ENCODE results near the gene ZMYND8.
A peak's percentile ranks its signal among the peaks of the same experiment; 100 is the strongest.
"Not testable (repeated sequence)": the region's sequence is repeated elsewhere in the genome, so short reads cannot be mapped to it uniquely, and the experiment has no call there.

The ZMYND8 gene

DNA sequence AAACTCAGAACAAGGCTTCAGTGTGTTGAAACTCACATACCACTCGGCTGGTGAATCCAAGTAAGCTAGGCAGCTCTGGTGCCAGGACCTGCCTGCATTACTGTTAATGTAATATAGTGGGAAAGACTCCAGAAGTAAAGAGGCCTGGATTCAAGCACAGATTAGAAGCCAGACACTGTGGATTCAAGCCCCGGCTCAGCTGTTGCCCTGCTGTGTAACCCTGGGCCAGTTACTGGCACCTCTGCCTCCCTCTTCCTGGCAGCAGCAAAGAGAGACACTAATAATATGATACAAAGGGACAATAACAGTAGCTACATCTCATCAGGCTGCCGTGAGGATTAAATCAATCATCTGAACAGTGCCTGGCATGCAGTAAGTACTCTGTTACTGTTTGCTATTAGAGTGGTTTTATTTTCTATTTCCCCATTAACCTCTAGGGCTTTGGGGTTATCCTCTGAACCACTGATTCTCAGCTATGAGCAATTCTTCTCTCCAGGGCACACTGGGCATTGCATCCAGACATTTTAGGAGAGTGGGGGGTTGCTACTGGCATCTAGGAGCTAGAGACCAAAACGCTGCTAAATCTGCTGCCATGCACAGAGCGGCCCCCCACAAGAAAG is 92.9 kb downstream of the ZMYND8 start:
- DNase-seq: no peak

DNA sequence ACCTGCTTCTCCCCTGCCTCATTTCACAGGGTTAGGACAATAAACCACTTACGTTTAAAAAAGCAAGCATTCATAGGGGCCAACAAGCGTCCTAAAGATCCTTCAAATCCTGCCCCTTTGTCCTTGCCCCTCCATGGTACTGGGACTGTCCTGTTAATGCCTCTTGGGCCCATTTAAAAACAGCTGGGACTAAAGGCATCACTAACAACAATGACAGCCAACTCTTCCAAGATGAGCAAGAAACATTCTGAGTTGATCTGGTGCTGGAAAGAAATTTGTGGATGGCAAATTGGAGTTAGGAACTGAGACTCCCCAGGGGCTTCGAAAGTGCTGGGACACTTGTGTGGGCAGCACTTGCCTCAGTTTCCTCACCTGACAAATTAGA is 93.4 kb downstream of the ZMYND8 start:
- DNase-seq: no peak

DNA sequence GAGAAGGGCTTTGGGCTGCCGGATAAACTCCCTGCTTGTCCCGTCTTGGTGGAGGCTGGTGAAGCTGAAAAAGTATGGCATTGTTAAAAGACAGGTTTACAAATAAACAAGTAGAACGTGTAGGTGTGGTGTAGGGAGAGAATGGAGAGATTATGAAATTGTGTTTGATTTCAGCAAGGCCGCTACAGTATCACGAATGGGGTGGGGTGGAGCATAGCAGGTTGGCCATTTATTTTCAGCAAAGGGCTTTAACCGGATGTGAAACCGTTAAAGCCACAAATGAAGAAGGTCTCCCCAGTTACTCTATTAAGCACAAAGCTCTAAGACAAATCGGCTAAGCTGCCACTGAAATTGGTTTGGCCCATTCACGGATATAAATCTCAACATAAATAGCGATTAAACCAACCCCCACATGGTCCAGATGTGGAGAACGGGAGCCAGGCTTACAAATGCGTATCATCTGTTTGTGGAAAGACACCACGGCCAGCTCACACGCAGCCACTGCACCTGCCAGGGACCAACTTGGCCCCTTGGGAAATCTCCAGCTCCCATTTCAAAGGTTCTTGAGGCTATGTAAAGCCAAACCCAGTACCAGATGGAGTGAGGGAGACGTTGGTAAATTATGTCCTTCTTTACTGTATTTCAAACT is 94.0 kb downstream of the ZMYND8 start:
- peak; percentile 78 to 79 for DNase-seq

DNA sequence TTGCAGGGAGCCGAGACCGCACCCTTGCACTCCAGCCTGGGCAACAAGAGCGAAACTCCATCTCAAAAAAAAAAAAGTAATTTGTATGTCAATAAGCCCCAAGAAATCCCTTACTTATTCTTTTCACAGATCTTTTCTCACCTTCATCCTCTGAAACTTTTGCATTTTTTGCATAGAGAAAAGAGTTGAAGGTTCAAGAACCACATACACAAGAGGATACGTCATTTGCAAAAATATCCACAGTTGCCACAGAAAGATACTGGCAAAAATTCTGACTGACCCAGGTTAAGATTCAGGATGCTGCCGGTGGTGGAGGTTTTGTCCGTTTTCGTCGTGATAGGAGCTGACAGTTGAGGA is 94.5 kb downstream of the ZMYND8 start:
- DNase-seq: no peak

DNA sequence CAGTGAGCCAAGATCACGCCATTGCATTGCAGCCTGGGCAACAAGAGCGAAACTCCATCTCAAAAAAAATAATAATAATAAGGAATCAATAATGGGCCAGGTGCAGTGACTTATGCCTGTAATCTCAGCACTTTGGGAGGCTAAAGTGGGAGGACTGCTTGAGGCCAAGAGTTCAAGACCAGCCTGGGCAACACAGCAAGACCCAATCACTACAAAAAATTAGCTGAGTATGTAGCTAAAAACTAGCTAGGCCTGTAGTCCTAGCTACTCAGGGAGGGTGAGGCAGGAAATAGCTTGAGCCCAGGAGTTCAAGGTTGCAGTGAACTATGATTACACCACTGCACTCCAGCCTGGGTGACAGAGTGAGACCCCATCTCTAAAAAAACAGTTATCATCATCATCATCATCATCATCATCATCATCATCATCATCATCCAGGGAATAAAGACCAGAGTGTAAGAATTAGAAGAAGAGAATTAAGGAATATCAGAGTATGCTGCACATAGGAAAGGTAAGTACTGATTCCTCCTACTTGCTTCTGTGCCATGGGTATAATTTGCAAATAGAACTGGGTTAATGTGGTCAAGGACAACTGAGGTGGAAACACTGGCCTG is 95.2 kb downstream of the ZMYND8 start:
- not testable (repeated sequence) for DNase-seq

DNA sequence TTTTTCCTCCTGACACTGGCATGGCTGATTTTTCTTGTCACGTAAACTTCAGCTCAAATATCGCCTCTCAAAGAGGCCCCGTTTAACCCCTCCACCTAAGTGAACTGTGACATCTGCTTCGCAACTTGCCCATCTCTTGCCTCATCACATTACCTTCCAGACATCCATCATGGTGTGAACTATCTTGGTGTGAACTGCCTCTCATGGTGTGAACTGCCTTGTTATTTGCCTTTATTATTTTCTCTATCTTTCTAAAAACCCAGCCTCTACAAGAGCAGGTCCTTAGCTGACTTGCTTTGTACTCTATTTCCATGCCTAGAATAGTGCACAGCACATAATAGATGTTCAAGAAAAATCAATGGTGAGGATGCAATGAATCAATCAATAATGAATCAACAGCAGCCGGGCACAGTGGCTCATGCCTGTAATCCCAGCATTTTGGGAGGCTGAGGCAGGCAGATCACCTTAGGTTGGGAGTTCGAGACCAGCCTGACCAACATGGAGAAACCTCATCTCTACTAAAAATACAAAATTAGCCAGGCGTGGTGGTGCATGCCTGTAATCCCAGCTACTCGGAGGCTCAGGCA is 95.9 kb downstream of the ZMYND8 start:
- not testable (repeated sequence) for DNase-seq

DNA sequence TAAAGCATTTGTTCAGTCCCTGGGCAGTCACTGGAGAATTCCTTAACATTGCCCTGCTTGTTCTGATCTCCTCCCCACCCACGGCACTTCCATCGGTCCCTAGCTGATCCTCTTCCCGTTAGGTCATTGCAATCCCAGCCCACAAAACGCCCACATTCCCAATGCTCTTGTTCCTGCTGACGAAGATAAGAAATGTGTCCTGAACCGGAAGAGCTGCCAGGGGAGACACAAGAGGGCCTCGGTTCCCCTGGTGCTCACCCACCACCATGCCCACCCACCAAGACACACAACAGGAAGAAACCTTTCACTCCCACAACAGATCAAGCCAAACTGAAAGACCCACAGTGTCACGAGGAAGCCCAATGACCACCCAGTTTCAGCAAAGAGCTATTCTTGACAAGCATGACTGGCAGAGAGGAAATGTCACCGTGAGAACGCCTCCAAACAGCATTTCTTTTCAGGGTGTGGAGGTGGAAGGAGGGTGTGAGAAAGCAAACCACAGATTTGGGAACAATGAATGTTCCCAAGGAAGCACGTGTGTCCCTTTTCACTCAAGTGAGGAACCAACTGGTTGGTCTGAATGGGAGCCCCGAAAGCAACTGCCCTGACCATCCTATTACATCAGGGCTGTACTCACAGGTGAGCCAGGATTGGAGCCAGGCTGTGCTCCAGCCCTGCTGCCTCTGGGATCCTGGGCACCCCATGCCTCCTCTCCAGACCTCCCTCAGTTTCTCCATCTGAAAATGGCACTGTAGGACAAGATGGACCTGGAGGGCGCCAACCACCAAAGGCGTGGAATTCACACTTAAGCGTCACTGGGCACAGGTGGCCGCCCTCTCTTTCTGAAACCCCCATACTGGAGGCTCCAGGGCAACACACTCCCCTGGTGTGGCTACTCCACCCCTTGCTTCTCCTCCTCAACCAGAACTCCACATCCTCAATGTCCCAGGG is 97.5 kb downstream of the ZMYND8 start:
- no peak for DNase-seq

DNA sequence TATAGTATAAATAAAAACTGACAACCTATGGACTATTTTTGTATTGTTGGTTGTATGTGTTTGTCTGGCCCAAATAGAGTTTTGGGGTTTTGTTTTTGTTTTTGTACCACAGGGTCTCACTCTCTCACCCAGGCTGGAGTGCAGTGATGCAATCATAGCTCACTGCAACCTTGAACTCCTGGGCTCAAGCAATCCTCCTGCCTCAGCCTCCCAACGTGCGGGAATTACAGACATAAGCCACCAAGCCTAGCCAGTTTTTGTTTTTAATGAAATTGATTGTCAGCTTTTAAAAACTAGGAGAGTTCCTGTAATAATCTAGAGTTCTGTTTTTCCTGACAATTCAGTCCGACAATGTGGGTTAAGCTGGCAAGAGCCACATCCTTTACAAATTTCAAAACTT is 98.7 kb downstream of the ZMYND8 start:
- no peak for DNase-seq

DNA sequence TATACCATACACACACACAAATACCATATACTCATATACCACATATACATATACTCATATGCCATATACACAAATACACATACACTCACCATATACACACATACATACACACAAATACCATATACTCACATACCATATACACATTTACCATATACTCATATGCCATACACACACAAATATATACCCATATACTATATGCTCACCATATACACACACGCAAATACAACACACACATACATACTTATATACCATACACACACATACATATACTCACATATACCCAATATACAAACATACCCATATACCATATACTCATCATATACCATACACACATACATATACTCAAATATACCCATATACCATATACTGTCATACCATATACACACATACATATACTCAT is 99.2 kb downstream of the ZMYND8 start:
- no peak for DNase-seq

DNA sequence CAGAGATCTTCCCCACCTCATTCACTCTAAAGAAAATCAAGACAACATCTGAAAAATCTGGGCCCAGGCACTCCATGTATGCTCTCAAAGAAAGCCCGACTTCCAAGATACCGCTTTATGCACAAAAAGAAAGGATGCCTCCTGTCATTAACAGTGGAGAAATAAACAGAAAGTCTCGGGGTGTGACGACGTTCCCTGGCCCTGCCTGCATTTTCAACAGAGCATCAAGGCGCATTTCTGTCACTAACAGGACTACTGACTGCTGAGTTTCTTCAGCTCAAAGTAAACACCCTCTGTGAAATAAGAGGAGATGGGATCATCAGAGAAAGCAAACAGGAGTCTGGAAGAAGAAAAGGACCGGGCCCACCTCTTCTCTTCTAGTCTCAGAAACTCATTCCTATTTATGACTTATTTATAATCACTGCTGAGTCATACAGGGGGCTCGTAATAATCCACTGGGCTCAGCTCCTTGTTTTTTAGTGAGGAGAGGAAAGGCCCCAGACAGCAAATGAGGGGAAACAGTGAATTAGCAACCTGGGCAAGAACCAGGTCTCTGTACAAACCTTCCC is 99.7 kb downstream of the ZMYND8 start:
- no peak for DNase-seq

DNA sequence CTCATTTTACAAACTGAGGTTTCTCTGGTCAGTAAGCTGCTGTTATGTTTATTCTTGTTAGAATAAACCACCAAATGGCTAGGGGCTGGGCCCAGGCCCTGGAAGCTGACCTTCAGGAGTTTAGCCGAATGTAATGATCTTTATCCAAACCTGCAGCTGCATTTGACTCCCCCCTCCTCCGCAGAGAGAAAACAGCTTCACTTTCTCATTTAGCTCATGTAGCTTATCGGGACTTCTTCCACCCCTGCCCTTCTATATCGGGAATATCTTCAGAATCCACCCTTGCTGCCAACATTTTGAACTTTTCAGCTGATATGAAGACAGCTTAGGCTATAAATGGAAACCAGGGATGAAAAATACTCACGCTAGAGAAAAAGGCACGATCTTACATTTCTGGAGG is 102.6 kb downstream of the ZMYND8 start:
- no peak for DNase-seq

DNA sequence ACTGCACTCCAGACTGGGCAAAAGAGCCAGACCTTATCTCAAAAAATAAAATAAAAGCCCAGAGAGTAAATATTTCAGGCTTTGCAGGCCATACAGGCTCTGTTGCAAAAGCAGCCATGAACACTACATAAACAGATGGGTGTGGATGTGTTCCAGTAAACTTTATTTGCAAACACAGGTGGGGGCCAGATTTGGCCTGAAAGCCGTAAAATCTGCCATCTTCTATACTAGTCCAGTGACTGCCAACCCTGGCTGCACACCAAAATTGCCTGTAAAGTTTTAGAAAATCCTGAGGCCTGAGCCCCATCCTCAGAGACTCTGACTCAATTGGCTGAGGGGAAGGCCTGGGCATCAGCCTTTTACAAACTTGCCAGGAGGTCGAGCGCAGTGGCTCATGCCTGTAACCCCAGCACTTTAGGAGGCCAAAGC is 103.6 kb downstream of the ZMYND8 start:
- no peak for DNase-seq

DNA sequence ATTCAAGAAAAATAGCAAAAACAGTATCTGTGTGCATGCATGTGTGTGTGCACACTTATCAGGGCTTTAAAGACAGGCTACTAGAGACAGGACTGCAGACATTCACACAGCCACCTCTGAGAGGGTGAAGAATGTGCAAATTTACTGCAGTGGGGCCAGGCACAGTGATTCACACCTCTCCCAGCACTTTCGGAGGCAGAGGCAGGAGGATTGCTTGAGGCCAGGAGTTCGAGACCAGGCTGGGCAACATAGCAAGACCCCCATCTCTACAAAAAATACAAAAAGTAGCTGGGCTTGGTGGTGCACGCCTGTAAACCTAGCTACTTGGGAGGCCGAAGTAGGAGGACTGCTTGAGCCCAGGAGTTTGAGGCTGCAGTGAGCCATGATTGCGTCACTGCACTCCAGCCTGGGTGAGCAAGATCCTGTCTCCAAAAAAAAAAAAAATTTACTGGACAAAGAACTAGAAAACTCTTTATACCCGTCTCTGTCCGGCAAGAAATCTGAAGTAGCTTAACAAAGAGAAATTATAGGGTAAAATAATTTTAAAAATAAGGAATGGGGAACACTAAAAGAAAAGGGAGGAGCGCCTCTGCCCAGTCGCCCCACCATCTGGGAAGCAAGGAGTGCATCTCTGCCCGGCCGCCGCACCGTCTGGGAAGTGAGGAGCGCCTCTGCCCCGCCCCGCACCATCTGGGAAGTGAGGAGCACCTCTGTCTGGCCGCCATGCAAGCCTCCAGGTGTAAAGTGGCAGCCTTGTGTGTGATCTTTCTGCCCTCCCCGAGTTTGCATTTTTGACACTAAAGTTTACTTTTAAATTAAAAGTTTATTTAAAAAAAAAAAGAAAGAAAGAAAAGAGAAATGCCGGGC is 105.1 kb downstream of the ZMYND8 start:
- no peak for DNase-seq

DNA sequence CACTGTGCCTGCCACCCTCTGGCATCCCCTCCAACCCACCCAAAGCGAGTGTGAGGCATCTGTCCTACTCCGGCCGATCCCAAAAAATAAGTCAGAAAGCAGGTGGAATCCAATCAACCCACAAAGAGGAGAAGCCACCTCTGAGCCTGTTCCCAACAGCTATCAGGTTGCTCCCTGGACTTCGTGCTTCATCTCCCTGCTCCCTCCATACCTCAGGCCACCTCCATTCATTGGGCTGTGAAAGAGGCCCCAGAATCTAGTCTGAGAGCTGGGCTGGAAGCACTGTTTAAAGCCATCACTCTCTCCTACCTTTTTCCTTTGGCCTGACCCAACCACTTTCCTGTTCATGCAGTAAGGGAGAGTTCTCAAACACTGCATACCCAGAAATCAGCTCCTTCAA is 106.1 kb downstream of the ZMYND8 start:
- no peak for DNase-seq

DNA sequence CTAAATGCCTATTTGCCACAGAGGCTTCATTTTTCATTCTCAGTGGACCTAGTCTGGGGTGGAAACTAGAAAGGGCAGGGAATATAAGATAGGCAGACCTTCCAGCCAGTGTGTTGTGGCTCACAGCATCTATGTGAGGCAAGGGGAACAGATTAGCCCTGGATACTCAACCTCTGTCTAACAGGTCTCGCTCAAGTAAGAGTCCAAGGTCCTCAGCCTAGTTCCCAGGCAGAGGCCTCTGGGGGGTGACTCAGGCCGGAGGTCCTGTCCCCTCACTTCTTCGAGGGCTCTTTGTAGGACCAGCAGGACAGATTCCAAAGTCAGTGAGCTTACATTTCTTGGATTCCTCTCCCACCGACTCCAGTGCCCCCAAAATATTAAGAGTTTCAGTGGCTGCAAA is 106.6 kb downstream of the ZMYND8 start:
- DNase-seq: no peak

DNA sequence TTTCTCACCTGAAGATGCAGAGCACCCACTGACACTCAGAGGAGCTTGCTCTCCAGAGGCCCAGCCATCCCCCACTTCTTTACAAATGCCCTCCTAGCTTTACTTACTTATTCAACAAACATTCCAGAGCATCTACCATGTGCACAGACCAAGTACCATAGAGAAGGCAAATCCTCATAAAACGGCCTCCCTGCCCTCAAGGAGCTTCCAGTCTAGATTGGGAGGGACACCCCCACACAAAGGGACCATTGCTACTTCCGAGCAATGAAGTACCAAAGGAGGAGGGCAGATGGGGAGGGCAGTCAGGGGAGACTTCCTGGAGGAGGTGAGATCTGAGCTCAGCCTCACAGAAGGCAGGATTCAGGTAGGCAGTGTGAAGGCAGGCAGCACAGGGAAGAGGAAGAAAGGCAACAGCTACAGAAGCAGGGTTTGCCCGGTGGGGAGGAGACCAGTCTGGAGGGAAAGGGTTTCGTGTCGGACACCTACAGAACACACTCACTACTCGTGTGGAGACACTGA is 108.0 kb downstream of the ZMYND8 start:
- DNase-seq: no peak

DNA sequence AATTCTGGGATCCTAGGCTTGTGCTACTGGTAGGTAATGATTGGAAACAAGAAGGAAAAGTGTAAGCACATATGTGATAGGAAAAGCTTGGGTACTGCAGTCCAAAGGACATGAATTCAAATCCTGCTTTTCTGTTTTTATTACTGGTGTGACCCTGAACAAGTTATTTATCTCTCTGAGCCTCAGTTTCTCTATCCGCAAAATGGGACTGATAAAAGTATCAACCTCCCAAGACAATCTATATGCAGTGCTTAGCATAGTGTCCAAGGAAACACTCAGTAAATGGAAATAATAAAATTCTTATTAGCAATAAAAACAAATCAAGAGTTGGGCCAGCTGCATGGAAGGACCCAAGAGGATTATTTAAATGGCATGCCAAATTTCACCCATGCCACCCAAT is 108.5 kb downstream of the ZMYND8 start:
- no peak for DNase-seq

DNA sequence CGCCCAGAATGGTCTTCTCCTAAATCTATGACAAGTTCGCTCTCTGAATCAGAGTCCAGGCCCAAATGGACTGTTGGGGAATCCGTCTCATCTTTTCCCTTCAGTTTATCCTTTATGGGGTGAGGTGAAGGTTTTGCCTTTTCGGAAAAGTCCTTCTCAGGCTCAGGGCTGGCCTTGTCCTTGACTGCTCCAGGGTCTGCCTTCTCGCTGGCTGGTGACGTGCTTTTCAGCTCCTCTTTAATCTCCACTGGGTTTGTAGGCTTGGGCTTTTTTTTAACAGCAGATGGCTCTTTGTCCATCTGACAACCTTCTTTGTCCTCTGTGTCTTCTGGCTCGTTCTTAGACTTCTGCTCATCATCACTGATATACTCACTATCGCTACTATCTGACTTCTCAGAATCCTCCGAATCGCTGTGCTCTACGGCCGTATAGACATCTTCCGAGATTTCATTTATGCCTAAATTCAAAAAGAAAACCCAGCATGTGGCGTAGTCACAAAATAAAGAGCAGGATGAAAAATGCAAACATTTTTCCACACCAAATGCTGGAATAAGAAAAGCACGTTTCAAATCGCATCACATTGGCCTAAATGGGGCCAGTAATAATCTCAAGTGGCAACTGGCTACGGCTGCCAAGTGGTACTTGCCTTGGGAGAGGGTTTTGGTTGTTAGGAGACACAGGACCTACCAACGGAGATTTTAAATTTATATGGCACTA is 110.3 kb downstream of the ZMYND8 start:
- no peak for DNase-seq

DNA sequence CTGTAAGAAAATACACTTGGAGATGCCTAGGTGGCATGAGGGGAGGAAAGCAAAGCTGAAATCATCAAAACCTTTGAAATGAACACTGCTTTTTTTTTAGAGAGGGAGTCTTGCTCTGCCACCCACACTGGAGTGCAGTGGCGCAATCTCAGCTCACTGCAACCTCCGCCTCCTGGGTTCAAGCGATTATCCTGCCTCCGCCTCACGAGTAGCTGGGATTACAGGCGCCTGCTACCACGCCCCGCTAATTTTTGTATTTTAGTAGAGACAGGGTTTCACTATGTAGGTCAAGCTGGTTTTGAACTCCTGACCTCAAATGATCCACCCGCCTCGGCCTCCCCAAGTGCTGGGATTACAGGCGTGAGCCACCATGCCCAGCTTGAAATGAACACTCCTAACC is 111.3 kb downstream of the ZMYND8 start:
- not testable (repeated sequence) for DNase-seq

DNA sequence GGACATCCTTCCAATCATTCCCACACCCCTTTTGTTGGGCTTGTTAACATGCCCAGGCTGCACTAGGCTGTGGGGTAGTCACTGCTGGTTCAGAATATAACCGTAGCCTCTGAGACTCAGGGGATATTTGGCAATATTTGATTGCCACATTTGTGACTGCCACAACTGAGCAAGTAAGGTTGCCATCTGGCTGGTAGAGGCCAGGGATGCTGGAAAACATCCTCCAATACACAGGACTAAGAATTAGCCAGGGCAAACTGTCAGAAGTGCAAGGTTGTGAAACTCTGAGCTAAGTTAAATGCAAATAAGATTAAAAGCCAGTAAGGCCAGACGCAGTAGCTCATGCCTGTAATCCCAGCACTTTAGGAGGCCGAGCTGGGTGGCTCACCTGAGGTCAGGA is 112.0 kb downstream of the ZMYND8 start:
- DNase-seq: no peak

All from NCI-H187 (cell line).